ENCODE data around the gene IL18.

DNA sequence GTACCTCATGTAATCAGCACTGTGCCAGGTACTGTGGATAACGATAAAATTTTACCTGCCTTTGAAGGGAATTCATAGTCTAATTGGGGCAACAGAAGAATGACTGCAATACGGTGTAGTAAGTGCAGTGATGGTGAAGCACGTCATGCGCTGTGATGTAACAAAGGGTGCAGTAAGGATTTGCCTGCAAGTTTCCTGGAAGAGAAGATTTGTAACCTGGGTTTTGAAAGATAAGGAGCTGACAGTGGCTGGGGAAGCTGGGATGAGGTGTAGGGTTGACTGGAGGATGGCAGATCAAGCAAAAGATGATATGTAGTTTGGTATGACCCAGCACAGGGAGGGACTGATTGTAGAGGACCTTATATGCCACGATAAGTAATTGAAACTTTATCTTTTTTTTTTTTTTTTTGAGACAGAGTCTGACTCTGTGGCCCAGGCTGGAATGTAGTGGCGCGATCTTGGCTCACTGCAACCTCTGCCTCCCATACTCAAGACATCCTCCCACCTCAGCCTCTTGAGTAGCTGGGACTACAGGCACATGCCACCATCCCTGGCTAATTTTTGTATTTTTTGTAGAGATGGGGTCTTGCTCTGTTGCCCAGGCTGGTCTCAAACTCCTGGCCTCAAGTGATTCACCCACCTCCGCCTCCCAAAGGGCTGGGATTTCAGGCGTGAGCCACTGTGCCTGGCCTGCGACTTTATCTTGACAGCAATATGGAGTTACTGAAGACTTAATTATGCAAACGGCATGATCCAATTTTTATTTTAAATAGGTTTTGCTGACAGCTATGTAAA lies 66.0 kb downstream of the IL18 start:
- TF ChIP-seq EZH2 (optimal IDR thresholded peaks at IDR 0.05; ENCODE audit: low read depth, low read length) (no peak), CTCF (IDR thresholded peaks at IDR 0.05; ENCODE audit: low read length) (no peak), EZH2phosphoT487 (IDR thresholded peaks at IDR 0.05; ENCODE audit: low read length) (no peak)

All from MM.1S (cell line).